ENCODE measurements around the gene DYSF. TPM values are rescaled to one million over a fixed set of nuclear protein-coding genes. Genes with fewer than 3 reads are reported as not detected.

Gene DYSF
- total RNA-seq, 8 experiments from 2014 or later, result 0.33 to 14.7 (median 0.83) TPM

GRCh38 chr2:71564361-71564760 is 111.0 kb downstream of the DYSF start:
- peak in 2 of 8 experiments; percentile 11 to 30 for ATAC-seq (replicated peaks in 6 of 8)
- in situ Hi-C loops (cut with MboI; ENCODE audit: low pct_unique_long_range_greater_than_20kb in 2 of 9, low sequenced_read_pairs in 9 of 9, unreplicated experiment in 9 of 9), result loop anchor here in 3 of 9 experiments (25.0 kb wide), 3 partner anchors 573 to 1023 kb away; partner anchors contain the start of gene CYP26B1 (in 1 of the 3)
- 60 to 89% (median 71%) methylated on average over 1 to 3 of the region's 5 CpGs; no CpG with 5 or more reads in 6 of the 10 experiments for WGBS, 10 experiments
- Histone ChIP-seq H3K4me1 (replicated peaks in 1 of 2) (peaks cover 14 to 20% of the 10 kb centered on the region in 2 donors), H3K4me3 (no peak overlapping the region), H3K27ac (no peak overlapping the region)

GRCh38 chr2:71564790-71565189 is 111.4 kb downstream of the DYSF start:
- no peak overlapping the region for H3K4me3 ChIP-seq
- 20 to 33% methylated on average over 1 of the region's 7 CpGs; no CpG with 5 or more reads in 8 of the 10 experiments for WGBS, 10 experiments
- in situ Hi-C loops (cut with MboI; ENCODE audit: low pct_unique_long_range_greater_than_20kb in 2 of 9, low sequenced_read_pairs in 9 of 9, unreplicated experiment in 9 of 9), result loop anchor here in 3 of 9 experiments (25.0 kb wide), 3 partner anchors 573 to 1023 kb away; partner anchors contain the start of gene CYP26B1 (in 1 of the 3)
- H3K27ac ChIP-seq, result no peak overlapping the region
- no peak for ATAC-seq (replicated peaks in 6 of 8)
- peaks cover 14 to 16% of the 10 kb centered on the region in 2 donors for H3K4me1 ChIP-seq (replicated peaks in 1 of 2)

DNA sequence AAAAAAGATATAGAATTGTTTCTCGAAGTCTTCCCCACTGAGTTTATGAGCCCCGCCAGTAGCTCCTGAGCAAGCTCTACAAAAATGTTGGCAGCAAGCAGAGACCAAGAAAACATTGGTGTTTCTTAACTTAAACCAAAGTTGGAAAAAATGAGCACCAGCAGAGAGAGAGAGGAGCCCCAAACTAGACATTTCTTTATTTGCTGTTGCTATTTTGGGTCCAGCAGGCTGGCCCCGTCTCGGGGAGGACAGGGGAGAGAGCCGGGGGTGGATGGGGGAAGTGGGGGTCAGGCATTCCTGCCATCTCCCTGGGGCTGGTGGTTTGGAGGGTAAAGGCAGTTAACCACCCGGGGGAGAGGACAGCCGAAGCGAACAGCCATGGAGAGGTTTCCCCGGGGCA is 113.0 kb downstream of the DYSF start:
- Histone ChIP-seq H3K27ac (no peak overlapping the region), H3K4me3 (no peak overlapping the region), H3K4me1 (replicated peaks in 1 of 2) (peaks cover 3 to 7% of the 10 kb centered on the region in 2 donors)
- in situ Hi-C loops (cut with MboI; ENCODE audit: low pct_unique_long_range_greater_than_20kb in 2 of 9, low sequenced_read_pairs in 9 of 9, unreplicated experiment in 9 of 9), result loop anchor here in 3 of 9 experiments (25.0 kb wide), 3 partner anchors 571 to 1021 kb away; partner anchors contain the start of gene CYP26B1 (in 1 of the 3)
- ATAC-seq (replicated peaks in 6 of 8), result no peak
- WGBS, 10 experiments, result 40 to 78% methylated on average over 2 to 3 of the region's 9 CpGs; no CpG with 5 or more reads in 8 of the 10 experiments

GRCh38 chr2:71567625-71568024 is 114.3 kb downstream of the DYSF start:
- Histone ChIP-seq H3K4me1 (replicated peaks in 1 of 2) (peaks cover 0 to 2% of the 10 kb centered on the region in 2 donors), H3K27ac (no peak overlapping the region), H3K4me3 (no peak overlapping the region)
- 0 to 100% (median 80%) methylated on average over 1 to 4 of the region's 9 CpGs; no CpG with 5 or more reads in 5 of the 10 experiments for WGBS, 10 experiments
- ATAC-seq (replicated peaks in 6 of 8), result peak in 2 of 8 experiments; percentile 57 to 59
- in situ Hi-C loops (cut with MboI; ENCODE audit: low pct_unique_long_range_greater_than_20kb in 2 of 9, low sequenced_read_pairs in 9 of 9, unreplicated experiment in 9 of 9), result loop anchor here in 3 of 9 experiments (25.0 kb wide), 3 partner anchors 570 to 1020 kb away; partner anchors contain the start of gene CYP26B1 (in 1 of the 3)

GRCh38 chr2:71568103-71568502 is 114.7 kb downstream of the DYSF start:
- in situ Hi-C loops (cut with MboI; ENCODE audit: low pct_unique_long_range_greater_than_20kb in 2 of 9, low sequenced_read_pairs in 9 of 9, unreplicated experiment in 9 of 9), result loop anchor here in 3 of 9 experiments (25.0 kb wide), 3 partner anchors 569 to 1019 kb away; partner anchors contain the start of gene CYP26B1 (in 1 of the 3)
- no peak for ATAC-seq (replicated peaks in 6 of 8)
- 78 to 100% (median 89%) methylated on average over 3 to 8 of the region's 14 CpGs; no CpG with 5 or more reads in 6 of the 10 experiments for WGBS, 10 experiments
- no peaks in the 10 kb centered on the region for H3K4me1 ChIP-seq (replicated peaks in 1 of 2)
- no peak overlapping the region for H3K27ac ChIP-seq
- no peak overlapping the region for H3K4me3 ChIP-seq

- WGBS, 10 experiments, result 93 to 95% methylated on average over 3 to 4 of the region's 10 CpGs; no CpG with 5 or more reads in 8 of the 10 experiments
- Histone ChIP-seq H3K4me1 (replicated peaks in 1 of 2) (no peaks in the 10 kb centered on the region), H3K27ac (no peak overlapping the region), H3K4me3 (no peak overlapping the region)
- in situ Hi-C loops (cut with MboI; ENCODE audit: low pct_unique_long_range_greater_than_20kb in 2 of 9, low sequenced_read_pairs in 9 of 9, unreplicated experiment in 9 of 9), result loop anchor here in 3 of 9 experiments (25.0 kb wide), 3 partner anchors 567 to 1017 kb away; partner anchors contain the start of gene CYP26B1 (in 1 of the 3)
- no peak for ATAC-seq (replicated peaks in 6 of 8)
Observed at GRCh38 chr2:71570511-71570910, 117.2 kb downstream of the DYSF start.

- H3K4me1 ChIP-seq (replicated peaks in 1 of 2), result no peaks in the 10 kb centered on the region
- H3K27ac ChIP-seq, result no peak overlapping the region
- ATAC-seq (replicated peaks in 6 of 8), result no peak
- WGBS, 10 experiments, result 40 to 48% methylated on average over 1 to 2 of the region's 2 CpGs; no CpG with 5 or more reads in 8 of the 10 experiments
- no peak overlapping the region for H3K4me3 ChIP-seq
- in situ Hi-C loops (cut with MboI; ENCODE audit: low pct_unique_long_range_greater_than_20kb in 2 of 9, low sequenced_read_pairs in 9 of 9, unreplicated experiment in 9 of 9), result loop anchor here in 3 of 9 experiments (25.0 kb wide), 3 partner anchors 566 to 1016 kb away; partner anchors contain the start of gene CYP26B1 (in 1 of the 3)
Observed at GRCh38 chr2:71570951-71571460, 117.6 kb downstream of the DYSF start.

- in situ Hi-C loops (cut with MboI; ENCODE audit: low pct_unique_long_range_greater_than_20kb in 2 of 9, low sequenced_read_pairs in 9 of 9, unreplicated experiment in 9 of 9), result loop anchor here in 3 of 9 experiments (25.0 kb wide), 3 partner anchors 565 to 1015 kb away; partner anchors contain the start of gene CYP26B1 (in 1 of the 3)
- H3K27ac ChIP-seq, result no peak overlapping the region
- 86% methylated on average over 1 of the region's 1 CpG; no CpG with 5 or more reads in 9 of the 10 experiments for WGBS, 10 experiments
- H3K4me1 ChIP-seq (replicated peaks in 1 of 2), result no peaks in the 10 kb centered on the region
- no peak for ATAC-seq (replicated peaks in 6 of 8)
- no peak overlapping the region for H3K4me3 ChIP-seq
Observed at GRCh38 chr2:71571945-71572344, 118.6 kb downstream of the DYSF start.

DNA sequence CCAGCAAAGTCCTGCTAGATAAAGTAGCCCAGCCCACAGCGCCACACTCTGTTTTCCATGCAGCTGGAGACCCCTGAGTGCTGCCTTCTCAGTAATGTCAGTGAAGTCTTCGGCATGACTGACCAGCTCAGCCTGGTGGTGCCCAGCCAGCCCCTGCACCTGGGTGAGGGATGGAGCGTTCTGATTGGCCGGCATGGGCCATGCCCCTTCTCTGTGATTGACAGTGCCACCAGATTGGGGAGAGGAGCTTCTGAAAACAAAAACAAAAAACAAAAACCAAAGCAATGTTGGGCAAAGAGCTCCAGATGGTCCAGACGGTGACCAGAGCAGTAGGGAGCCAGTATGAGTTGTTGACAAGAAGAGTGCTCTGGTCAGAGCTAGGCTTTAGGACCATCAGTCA is 122.6 kb downstream of the DYSF start:
- 70 to 100% (median 100%) methylated on average over 1 to 3 of the region's 5 CpGs; no CpG with 5 or more reads in 3 of the 10 experiments for WGBS, 10 experiments
- peaks cover 0 to 2% of the 10 kb centered on the region in 2 donors for H3K4me1 ChIP-seq (replicated peaks in 1 of 2)
- H3K4me3 ChIP-seq, result no peak overlapping the region
- no peak for ATAC-seq (replicated peaks in 6 of 8)
- in situ Hi-C loops (cut with MboI; ENCODE audit: low pct_unique_long_range_greater_than_20kb in 2 of 9, low sequenced_read_pairs in 9 of 9, unreplicated experiment in 9 of 9), result no loop called here
- no peak overlapping the region for H3K27ac ChIP-seq

DNA sequence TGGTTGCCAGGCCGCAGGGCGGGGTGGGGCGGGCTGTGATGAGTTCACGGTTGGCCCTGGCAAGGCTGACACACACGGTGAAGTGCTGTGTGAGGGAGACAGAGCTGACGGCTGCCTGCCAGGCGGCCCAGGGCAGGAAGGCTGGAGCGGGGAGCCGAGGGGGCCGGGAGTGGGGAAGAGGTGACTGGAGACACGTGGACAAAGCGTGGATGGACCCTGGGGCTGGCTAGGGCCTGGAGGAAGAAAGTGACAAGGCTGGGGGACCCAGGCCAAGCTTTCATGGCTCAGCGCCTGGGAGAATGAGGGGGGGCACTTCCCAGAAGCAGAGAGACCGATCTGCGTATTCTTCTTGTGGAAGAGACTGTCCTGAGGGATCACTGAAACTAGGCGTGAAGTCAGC is 123.2 kb downstream of the DYSF start:
- H3K4me3 ChIP-seq, result no peak overlapping the region
- no peak for ATAC-seq (replicated peaks in 6 of 8)
- in situ Hi-C loops (cut with MboI; ENCODE audit: low pct_unique_long_range_greater_than_20kb in 2 of 9, low sequenced_read_pairs in 9 of 9, unreplicated experiment in 9 of 9), result no loop called here
- H3K4me1 ChIP-seq (replicated peaks in 1 of 2), result peaks cover 0 to 5% of the 10 kb centered on the region in 2 donors
- 80 to 100% (median 90%) methylated on average over 1 of the region's 16 CpGs; no CpG with 5 or more reads in 6 of the 10 experiments for WGBS, 10 experiments
- H3K27ac ChIP-seq, result no peak overlapping the region

DNA sequence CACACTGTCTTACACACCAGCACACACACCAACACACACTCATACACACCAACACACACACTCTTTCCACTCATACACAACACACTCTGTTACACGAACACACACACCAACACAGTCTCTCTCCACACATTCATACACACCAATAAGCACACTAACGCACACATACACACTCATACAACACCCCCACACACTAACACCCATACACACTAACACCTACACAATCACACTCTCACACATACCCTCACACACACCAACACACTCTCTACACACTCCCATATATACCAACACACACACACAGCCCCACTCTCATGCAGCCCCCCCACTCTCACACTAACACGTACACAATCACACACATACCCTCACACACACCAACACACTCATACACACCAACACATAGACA is 123.8 kb downstream of the DYSF start:
- H3K27ac ChIP-seq, result no peak overlapping the region
- no peak overlapping the region for H3K4me3 ChIP-seq
- H3K4me1 ChIP-seq (replicated peaks in 1 of 2), result peaks cover 0 to 5% of the 10 kb centered on the region in 2 donors
- in situ Hi-C loops (cut with MboI; ENCODE audit: low pct_unique_long_range_greater_than_20kb in 2 of 9, low sequenced_read_pairs in 9 of 9, unreplicated experiment in 9 of 9), result no loop called here
- ATAC-seq (replicated peaks in 6 of 8), result no peak
- 23 to 100% (median 100%) methylated on average over 1 to 2 of the region's 3 CpGs; no CpG with 5 or more reads in 3 of the 10 experiments for WGBS, 10 experiments

- no peak overlapping the region for H3K4me3 ChIP-seq
- H3K4me1 ChIP-seq (replicated peaks in 1 of 2), result peaks cover 0 to 5% of the 10 kb centered on the region in 2 donors
- ATAC-seq (replicated peaks in 6 of 8), result peak in 4 of 8 experiments; percentile 35 to 63 (median 59)
- no peak overlapping the region for H3K27ac ChIP-seq
- in situ Hi-C loops (cut with MboI; ENCODE audit: low pct_unique_long_range_greater_than_20kb in 2 of 9, low sequenced_read_pairs in 9 of 9, unreplicated experiment in 9 of 9), result no loop called here
- WGBS, 10 experiments, result 0 to 100% (median 52%) methylated on average over 1 to 12 of the region's 20 CpGs; no CpG with 5 or more reads in 4 of the 10 experiments
Observed at GRCh38 chr2:71578767-71579342, 125.5 kb downstream of the DYSF start.

DNA sequence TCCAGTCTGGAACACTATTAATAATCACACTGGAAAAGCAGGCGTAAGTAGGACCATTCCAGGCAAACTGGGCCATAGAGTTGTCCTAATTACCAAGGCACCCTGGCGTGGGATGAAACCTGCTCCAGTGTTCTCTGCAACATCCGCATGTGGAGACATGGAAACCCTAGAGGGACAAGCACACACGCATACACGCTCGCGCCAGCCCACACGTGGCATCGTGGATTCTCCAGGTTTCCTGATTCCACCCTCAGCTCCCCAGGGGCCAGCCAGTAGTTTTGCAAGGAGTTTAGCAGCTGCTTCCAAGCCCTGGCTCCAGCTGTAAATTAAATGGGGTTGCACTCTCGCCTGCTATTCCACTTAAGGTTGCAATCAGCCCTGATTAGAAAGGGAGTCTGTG is 127.7 kb downstream of the DYSF start:
- 40 to 100% (median 100%) methylated on average over 1 to 3 of the region's 10 CpGs; no CpG with 5 or more reads in 6 of the 10 experiments for WGBS, 10 experiments
- peak in 1 of 8 experiments; percentile 38 for ATAC-seq (replicated peaks in 6 of 8)
- in situ Hi-C loops (cut with MboI; ENCODE audit: low pct_unique_long_range_greater_than_20kb in 2 of 9, low sequenced_read_pairs in 9 of 9, unreplicated experiment in 9 of 9), result no loop called here
- Histone ChIP-seq H3K27ac (no peak overlapping the region), H3K4me3 (no peak overlapping the region), H3K4me1 (replicated peaks in 1 of 2) (peaks cover 0 to 5% of the 10 kb centered on the region in 2 donors)

Measured in motor neuron (in vitro differentiated cells).